WTC11 (cell line): ENCODE measurements around the gene INPP4B. TPM values are rescaled to one million over a fixed set of nuclear protein-coding genes. Genes with fewer than 3 reads are reported as not detected.
A peak's percentile ranks its signal among the peaks of the same experiment; 100 is the strongest.

Source experiments
- ATAC-seq: fragments of 200-7000 bp; cut with Tn5 transposase; 2 replicates; pipeline ENCODE4 v1.10.0; 2021; ENCODE audit warnings: mild to moderate bottlenecking, moderate library complexity
- CTCF ChIA-PET: fragments of 300-600 bp; sonication (Branson Sonifier 250); formaldehyde crosslinking; loops from one replicate; lab custom pipeline; 2021; ENCODE audit warnings: antibody characterized with exemption; lab: Charles Lee
- POLR2A ChIA-PET: fragments of 350-600 bp; sonication (Branson Sonifier 250); formaldehyde crosslinking; loops from one replicate; lab custom pipeline; 2021; ENCODE audit warnings: antibody characterized with exemption; lab: Charles Lee
- DNase-seq: peaks from one replicate; pipeline ENCODE4 v3.0.0; 2021; ENCODE audit warnings: low spot score
- H3K27ac Mint-ChIP-seq: 2 replicates; pipeline ENCODE4 v1.8.0; 2021; ENCODE audit warnings: mixed read lengths
- H3K27me3 Mint-ChIP-seq: 2 replicates; pipeline ENCODE4 v1.8.0; 2021; ENCODE audit warnings: low read depth, mild to moderate bottlenecking, moderate library complexity, mixed read lengths
- H3K36me3 Mint-ChIP-seq: 2 replicates; pipeline ENCODE4 v1.8.0; 2021; ENCODE audit warnings: mixed read lengths
- H3K4me1 Mint-ChIP-seq: 2 replicates; pipeline ENCODE4 v1.8.0; 2022; ENCODE audit warnings: mixed read lengths
- H3K4me3 Mint-ChIP-seq: 2 replicates; pipeline ENCODE4 v1.8.0; 2021; ENCODE audit warnings: mild to moderate bottlenecking, moderate library complexity, mixed read lengths
- H3K9me3 Mint-ChIP-seq: 2 replicates; pipeline ENCODE4 v1.8.0; 2021; ENCODE audit warnings: mixed read lengths
- AR ChIP-seq: fragments of 250-450 bp; sonication (Bioruptor Pico); IDR thresholded peaks from 2 replicates; pipeline ENCODE4 v1.9.0; 2021; ENCODE audit warnings: mild to moderate bottlenecking
- ARID4B ChIP-seq: sonication (generic); formaldehyde crosslinking; IDR thresholded peaks from 2 replicates; pipeline ENCODE4 v1.8.0; 2023; ENCODE audit warnings: missing genetic modification reagents, mild to moderate bottlenecking, borderline replicate concordance
- FOXK1 ChIP-seq: sonication (generic); formaldehyde crosslinking; IDR thresholded peaks from 2 replicates; pipeline ENCODE4 v1.8.0; 2022; ENCODE audit warnings: mild to moderate bottlenecking, moderate library complexity, missing genetic modification reagents
- NR3C1 ChIP-seq: sonication (generic); formaldehyde crosslinking; conservative IDR thresholded peaks from 2 replicates; pipeline ENCODE4 v1.8.1; 2023; ENCODE audit warnings: low read depth, mild to moderate bottlenecking, missing genetic modification reagents
- PREB ChIP-seq: sonication (generic); formaldehyde crosslinking; IDR thresholded peaks from 2 replicates; pipeline ENCODE4 v1.8.1; 2022; ENCODE audit warnings: mild to moderate bottlenecking, missing genetic modification reagents, moderate library complexity, borderline replicate concordance
- SOX15 ChIP-seq: fragments of 250-450 bp; sonication (Bioruptor Pico); IDR thresholded peaks from 2 replicates; pipeline ENCODE4 v1.9.0; 2021; ENCODE audit warnings: mild to moderate bottlenecking
- STAT6 ChIP-seq: sonication (generic); formaldehyde crosslinking; conservative IDR thresholded peaks from 2 replicates; pipeline ENCODE4 v1.8.1; 2023; ENCODE audit warnings: mild to moderate bottlenecking, low read depth, missing genetic modification reagents, moderate library complexity
- TEAD4 ChIP-seq: sonication (generic); formaldehyde crosslinking; IDR thresholded peaks from 2 replicates; pipeline ENCODE4 v1.8.0; 2022; ENCODE audit warnings: mild to moderate bottlenecking, missing genetic modification reagents
- ZBTB21 ChIP-seq: sonication (generic); formaldehyde crosslinking; IDR thresholded peaks from 2 replicates; pipeline ENCODE4 v1.8.1; 2023; ENCODE audit warnings: mild to moderate bottlenecking, missing genetic modification reagents, borderline replicate concordance
- ZNF219 ChIP-seq: sonication (generic); formaldehyde crosslinking; IDR thresholded peaks from 2 replicates; pipeline ENCODE4 v1.8.0; 2023; ENCODE audit warnings: missing genetic modification reagents, mild to moderate bottlenecking, borderline replicate concordance
- total RNA-seq: library from RNA; stranded (reverse); gene quantifications from 3 replicates; pipeline ENCODE4 v1.2.3, GENCODE V29; 2021

The INPP4B gene
- total RNA-seq, 1 experiment from 2014 or later: 0.92 TPM

- TF ChIP-seq ARID4B (CRISPR knock-in tag) (no peak), NR3C1 (CRISPR knock-in tag) (no peak), AR (CRISPR knock-in tag) (no peak), SOX15 (CRISPR knock-in tag) (no peak), PREB (no peak), ZNF219 (CRISPR knock-in tag) (no peak), TEAD4 (CRISPR knock-in tag) (no peak)
Measured at GRCh38 chr4:142875117-142875516, 29.0 kb upstream of the INPP4B start (continued).

- TF ChIP-seq FOXK1 (CRISPR knock-in tag): no peak
- no peak for TF ChIP-seq STAT6
- no peak for TF ChIP-seq AR (CRISPR knock-in tag)
- no peak for TF ChIP-seq ZBTB21 (CRISPR knock-in tag)
- TF ChIP-seq, all 79 proteins: peak for 0
- H3K4me3 Mint-ChIP-seq: no peak overlapping the region
- peaks cover 28% of the 10 kb centered on the region for H3K9me3 Mint-ChIP-seq
- DNase-seq: no peak
- CTCF ChIA-PET: interaction anchor here (0.6 to 0.8 kb wide), 2 partner anchors 9 to 1272 kb away, joined by 4 to 5 read pairs; no protein-coding TSS in a partner anchor
- peak; percentile 74 for ATAC-seq
- H3K36me3 Mint-ChIP-seq: 0 out of 2 replicates have a peak, but pooled peaks cover 2% of the 10 kb centered on the region
- POLR2A ChIA-PET: no interaction called here
- no peak overlapping the region for H3K27ac Mint-ChIP-seq
- no peaks in the 10 kb centered on the region for H3K4me1 Mint-ChIP-seq
- H3K27me3 Mint-ChIP-seq: no peaks in the 10 kb centered on the region
Measured at GRCh38 chr4:142874684-142875083, 28.6 kb upstream of the INPP4B start.
